NCI-H1092 treated with DMSO at 0.1 percent for 48 hours (cell line): ENCODE measurements around the gene SLK.

Experiments
- DNase-seq: peaks from one replicate; lab custom pipeline; 2025; lab: John Stamatoyannopoulos, UW

SLK gene

DNA sequence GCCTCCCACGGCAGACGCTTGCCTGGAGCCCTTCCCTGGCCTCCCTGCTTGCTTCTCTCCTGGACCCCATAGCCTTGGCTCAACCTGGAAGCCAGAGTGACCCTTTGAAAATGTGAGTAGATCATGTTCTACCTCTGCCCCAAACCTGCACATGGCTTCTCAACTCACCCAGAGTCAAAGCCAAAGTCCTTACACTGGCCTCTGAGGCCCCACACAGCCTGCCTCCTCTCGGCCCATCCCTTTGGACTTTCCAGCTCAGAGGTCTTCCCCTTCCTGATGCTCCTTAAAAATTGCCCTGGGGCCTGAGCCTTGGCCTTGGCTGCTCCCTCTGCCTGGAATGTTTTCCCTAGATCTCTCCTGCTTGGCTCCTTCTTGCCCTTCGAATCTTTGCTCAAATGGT is 86.3 kb downstream of the SLK start:
- no peak for DNase-seq

DNA sequence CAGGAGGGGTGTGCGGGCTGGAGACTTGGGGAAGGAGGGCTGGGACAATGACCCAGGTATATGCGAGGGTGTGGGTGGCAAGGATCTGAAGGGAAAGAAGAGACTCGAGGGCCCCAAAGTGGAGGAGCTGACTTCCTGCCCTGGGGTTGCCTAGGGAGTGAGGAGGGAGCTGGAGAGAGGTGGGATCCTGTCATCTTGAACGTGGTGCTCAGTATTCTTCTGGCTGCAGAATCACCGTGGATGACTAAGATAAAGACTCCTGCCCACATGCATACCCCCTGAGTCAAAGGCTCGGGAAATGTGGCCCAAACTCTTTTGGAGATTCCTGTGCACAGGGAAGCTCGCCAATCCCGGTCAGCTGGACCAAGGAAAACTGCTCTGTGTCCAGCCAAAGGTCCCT is 87.5 kb downstream of the SLK start:
- no peak for DNase-seq

DNA sequence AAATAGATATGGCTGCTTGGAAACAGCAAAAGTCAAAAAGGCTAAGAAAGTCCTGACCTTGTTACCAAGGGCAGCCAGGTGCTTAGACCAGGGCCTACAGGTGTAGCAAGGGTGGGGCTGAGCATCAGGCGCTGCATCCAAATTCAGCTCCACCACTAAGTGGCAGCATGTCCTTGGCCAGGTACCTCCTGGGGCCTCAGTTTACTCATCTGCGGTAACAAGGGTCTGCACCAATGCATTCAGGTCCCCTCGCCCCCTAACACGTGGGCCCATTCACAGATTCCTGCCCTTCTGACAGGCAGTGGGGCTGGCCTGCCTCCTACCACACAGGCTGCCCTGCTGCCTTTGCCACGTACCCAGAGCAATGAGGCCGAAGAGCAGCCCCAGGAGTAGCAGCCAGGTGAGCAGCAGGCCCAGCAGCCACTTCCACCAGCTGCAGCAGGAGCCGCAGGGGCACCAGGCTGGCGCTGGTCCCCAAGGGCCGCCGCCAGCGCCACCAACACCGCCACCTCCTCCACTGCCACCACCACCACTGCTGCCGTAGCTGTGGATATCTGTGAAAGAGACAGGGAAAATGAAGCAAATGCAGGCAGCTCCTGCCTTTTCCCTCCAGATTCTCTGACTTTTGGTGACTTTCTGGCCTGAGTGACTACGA is 89.8 kb downstream of the SLK start:
- no peak for DNase-seq

- no peak for DNase-seq
These were observed 90.8 kb downstream of the SLK start for GRCh38 chr10:104057717-104058116.

- DNase-seq, result no peak
These were observed 92.4 kb downstream of the SLK start for GRCh38 chr10:104059364-104059763.

DNA sequence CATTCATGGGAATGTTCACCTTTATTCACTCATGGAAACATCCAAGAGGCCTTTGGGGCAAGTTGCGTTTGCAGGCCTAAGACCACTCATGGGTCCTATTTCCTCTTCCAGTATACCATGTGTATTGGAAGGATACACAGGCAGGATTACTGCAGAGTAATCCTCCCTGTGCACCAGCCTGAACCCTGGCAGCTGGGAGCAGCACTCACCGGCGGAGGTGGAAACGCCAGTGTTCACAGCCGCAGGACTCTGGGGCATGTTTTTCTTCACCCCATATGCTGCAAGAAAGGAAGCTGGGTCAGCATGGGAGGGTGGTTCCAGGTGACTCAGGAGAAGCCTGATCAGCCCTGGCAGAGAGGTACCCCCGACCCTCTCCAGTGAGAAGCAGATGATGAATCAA is 94.3 kb downstream of the SLK start:
- DNase-seq, result no peak

DNA sequence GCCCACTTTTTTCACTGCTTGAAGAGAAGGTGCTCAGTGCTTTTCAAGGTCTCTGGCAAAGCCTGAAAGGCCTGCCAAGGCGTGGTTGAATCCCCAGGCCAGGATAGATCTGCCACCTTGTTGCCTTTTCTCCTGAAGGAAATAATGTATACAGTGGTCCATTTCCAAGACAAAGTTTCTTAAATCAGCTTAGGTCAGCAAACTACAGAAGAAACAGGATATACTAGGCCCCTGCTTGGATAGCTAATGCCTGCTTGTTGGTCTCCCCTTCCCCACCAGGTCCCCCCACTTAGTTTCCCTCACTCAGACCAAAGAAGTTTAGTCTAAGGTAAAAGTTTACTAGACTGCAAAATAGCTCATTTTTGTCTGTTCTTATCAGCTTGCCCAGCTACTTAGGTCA is 98.8 kb downstream of the SLK start:
- no peak for DNase-seq

GRCh38 chr10:104066945-104067344 is 100.0 kb downstream of the SLK start:
- DNase-seq, result no peak

DNA sequence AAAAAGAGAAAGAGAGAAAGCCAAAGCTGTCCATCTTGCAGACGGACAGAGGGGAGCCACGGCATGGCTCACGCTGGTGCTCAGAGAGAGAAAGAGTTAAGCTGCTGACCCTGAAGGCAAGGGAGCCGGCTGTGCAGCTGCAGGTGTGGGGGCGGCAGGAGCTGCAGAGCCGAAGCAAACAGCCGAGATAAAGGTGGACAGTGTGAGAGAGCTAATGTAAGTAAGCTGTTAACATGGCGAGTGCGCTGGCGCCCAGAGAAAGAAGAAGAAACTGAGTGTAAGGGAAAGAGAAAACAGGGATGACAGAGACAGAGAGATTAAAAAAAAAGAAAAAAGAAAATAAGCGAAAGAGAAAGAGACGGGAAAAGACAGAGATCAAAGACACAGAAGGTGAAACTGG is 100.6 kb downstream of the SLK start:
- no peak for DNase-seq

DNA sequence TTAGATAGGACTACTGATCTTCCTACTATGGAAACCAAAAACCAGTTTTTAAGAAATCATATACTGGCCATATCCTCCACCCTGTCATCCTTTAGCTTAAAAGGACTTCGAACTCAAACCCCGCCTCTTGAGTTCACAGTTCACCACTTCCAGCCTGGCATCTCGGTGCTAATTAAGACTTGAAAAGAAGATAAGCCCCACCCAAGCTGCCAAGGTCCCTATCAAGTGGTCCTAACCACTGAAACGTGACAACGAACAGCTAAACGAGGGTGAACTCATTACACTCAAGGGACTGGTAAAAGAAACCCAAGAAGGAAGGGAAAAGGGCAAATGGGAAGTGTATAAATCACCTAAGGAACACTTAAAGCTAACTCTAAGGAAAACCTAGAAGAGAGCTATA is 102.7 kb downstream of the SLK start:
- DNase-seq, result no peak

GRCh38 chr10:104072786-104073185 is 105.8 kb downstream of the SLK start:
- DNase-seq, result no peak

DNA sequence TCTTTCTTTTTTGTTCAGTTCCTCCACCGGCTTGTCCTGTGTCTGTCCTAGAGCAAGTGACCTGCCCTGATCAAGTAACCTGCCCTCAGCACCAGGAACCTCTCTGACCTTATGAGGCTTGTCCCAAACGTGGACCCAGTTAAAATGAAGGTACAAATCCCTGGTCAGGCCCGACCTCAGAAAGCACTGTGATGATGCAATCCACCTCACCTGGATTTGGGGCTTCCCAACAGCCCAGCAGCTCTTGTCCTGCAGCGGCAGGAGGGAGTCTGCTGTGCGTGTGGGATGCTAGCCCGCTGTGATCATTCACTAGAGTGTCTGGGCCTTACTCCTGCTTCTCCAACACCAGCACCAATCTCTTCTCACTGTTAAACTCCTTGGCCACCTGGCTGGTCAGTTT is 107.6 kb downstream of the SLK start:
- DNase-seq, result no peak

GRCh38 chr10:104076743-104077160 is 109.8 kb downstream of the SLK start:
- peak; percentile 58 for DNase-seq

DNA sequence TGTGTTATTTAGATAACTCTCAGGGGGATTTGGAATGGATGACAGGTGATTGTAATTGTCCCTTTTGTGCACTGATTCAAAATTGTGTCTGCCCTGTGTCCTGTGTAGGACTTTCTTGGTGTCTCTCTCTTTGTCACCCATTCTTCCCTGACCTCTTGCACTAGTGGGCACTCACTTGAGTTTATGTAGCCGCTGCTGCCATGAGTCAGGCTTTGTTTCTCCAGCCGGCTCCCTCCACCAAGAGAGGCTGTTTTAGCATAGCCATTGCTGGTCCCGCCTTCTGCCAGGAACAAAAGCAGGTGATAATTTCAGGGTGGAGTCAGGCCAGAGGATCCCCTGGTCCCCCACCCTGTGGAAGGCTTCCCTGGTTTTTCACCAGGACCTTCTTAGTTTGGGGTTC is 110.3 kb downstream of the SLK start:
- no peak for DNase-seq

DNA sequence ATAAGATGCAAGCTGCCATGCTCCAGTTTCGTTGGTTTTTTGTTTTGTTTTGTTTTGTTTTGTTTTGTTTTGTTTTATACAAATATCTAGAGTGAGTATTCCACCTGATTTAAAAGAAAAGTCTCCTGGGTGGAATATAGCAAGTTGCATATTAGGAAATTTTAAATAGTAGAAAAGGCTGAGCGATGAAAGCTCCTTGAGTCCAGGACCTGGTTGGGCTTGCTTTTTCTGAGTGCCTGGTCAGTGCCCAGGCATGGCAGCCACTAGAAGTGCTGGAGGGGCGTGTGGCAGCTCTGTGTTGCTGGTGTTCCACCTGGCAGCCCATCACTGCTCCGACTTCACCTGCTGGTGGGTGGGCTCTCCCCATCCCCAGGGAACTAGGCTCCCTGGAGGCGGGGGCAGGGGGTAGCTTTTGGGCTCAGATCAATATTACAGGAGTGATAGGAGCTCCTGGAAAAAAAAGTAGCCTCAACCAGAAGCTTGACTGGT is 110.8 kb downstream of the SLK start:
- DNase-seq, result no peak
